ENCODE measurements around the gene FER.

The FER gene

GRCh38 chr5:108813673-108814072 lies 66.0 kb downstream of the FER start:
- H3K4me3 ChIP-seq (ENCODE audit: low read depth, low read length): no peak overlapping the region
- in situ Hi-C loops (cut with HindIII; ENCODE audit: low sequenced_read_pairs): no loop called here
- DNase-seq (ENCODE audit: low read depth, low spot score): no peak
- TF ChIP-seq CTCF (IDR thresholded peaks at IDR 0.05; ENCODE audit: low read depth, low read length): no peak

DNA sequence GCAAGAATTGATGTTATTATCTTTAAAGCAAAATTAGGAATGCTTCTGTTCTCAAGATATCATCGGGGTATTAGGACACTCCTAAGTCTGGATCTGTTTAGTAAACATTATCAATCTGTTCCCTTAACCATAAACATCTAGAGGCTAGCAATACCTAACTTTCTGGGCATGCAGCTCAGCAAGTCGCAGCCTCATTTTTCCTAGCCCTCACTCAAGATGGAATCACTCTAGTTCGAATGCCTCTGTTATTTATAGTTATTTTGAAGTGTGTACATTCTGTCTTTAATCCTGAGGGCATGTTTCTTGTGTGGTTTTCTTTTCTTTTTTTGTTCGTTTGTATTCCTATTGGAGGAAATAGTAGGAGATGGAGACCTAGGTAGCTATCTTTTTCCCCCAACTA lies 66.9 kb downstream of the FER start:
- in situ Hi-C loops (cut with HindIII; ENCODE audit: low sequenced_read_pairs): no loop called here
- DNase-seq (ENCODE audit: low read depth, low spot score): no peak
- TF ChIP-seq CTCF (IDR thresholded peaks at IDR 0.05; ENCODE audit: low read depth, low read length): no peak

GRCh38 chr5:108818613-108819272 lies 71.0 kb downstream of the FER start:
- TF ChIP-seq CTCF (IDR thresholded peaks at IDR 0.05; ENCODE audit: low read depth, low read length): no peak
- peak; percentile 46 for DNase-seq (ENCODE audit: low read depth, low spot score)
- no peak overlapping the region for H3K4me3 ChIP-seq (ENCODE audit: low read depth, low read length)
- in situ Hi-C loops (cut with HindIII; ENCODE audit: low sequenced_read_pairs): no loop called here

More for the DNA sequence above, 66.9 kb downstream of the FER start:
- no peak overlapping the region for H3K4me3 ChIP-seq (ENCODE audit: low read depth, low read length)

DNA sequence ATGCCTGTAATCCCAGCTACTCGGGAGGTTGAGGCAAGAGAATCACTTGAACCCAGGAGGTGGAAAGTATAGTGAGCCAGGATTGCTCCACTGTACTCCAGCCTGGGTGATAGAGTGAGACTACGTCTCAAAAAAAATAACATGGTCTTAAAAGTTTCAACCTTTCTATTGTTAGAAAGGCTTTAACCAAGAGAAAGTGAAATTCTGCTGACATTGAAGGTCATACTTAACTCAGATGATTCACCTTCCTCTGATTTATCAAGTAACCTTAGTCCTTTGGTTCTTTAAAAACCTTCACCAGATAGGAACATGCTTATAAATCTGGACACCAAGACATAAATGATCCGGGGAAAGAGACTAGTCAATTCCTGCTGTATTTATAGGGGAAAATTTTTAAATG lies 73.3 kb downstream of the FER start:
- DNase-seq (ENCODE audit: low read depth, low spot score): no peak
- in situ Hi-C loops (cut with HindIII; ENCODE audit: low sequenced_read_pairs): no loop called here
- H3K4me3 ChIP-seq (ENCODE audit: low read depth, low read length): no peak overlapping the region
- TF ChIP-seq CTCF (IDR thresholded peaks at IDR 0.05; ENCODE audit: low read depth, low read length): no peak

DNA sequence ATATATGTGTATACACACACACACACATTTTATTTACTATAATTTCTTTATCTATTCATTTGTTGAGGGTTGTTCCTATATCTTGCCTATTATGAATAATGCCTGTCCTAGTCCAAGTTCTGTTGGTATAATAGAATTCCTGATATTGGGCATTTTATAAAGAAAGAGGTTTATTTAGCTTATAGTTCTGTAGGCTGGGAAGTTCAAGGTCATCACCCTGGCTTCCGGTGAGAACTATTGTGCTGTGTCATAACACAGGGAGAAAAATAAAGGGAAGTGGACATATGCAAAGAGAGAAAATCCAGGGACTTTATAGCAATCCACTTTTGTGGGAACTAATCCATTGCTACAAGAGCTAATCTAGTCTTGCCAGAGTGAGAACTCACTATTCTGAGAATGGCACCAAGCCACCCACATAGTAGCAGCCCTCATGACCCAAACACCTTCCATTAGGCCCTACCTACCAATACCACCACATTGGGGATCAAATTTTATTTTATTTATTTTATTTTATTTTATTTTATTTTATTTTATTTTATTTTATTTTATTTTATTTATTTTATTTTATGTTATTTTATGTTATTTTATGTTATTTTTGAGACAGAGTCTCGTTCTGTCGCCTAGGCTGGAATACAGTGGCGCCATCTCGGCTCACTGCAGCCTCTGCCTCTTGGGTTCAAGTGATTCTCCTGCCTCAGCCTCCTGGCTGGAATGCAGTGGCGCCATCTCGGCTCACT lies 74.7 kb downstream of the FER start:
- no peak for DNase-seq (ENCODE audit: low read depth, low spot score)
- no peak for TF ChIP-seq CTCF (IDR thresholded peaks at IDR 0.05; ENCODE audit: low read depth, low read length)
- in situ Hi-C loops (cut with HindIII; ENCODE audit: low sequenced_read_pairs): no loop called here
- no peak overlapping the region for H3K4me3 ChIP-seq (ENCODE audit: low read depth, low read length)

DNA sequence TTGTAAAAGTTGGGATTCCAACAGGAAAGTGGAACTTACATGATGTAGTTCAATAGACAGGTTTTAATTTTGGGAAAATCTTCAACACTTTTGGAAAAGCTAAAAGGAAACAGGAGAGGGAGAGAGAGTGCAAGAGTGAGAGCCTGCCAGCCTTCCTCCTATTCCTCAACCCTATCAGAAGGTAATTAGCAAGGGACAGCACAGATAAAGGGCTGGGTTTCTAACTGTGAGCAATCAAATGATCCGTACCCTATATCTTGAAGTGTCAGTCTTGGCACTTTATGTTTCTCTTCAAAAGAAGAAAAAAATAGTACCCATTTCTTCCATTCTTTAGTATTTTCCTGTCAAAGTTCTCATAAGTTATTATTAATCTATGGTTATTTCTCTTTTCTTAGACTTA lies 79.4 kb downstream of the FER start:
- in situ Hi-C loops (cut with HindIII; ENCODE audit: low sequenced_read_pairs): no loop called here
- no peak overlapping the region for H3K4me3 ChIP-seq (ENCODE audit: low read depth, low read length)
- no peak for DNase-seq (ENCODE audit: low read depth, low spot score)
- no peak for TF ChIP-seq CTCF (IDR thresholded peaks at IDR 0.05; ENCODE audit: low read depth, low read length)

All from astrocyte of the spinal cord (primary cell).